Neuronal stem cell (in vitro differentiated cells): ENCODE measurements around the gene ABCA7.
A peak's percentile ranks its signal among the peaks of the same experiment; 100 is the strongest.

Experiments used
- DNase-seq: peaks from one replicate; pipeline ENCODE4 v3.0.0-alpha.2; 2013; ENCODE audit warnings: low spot score
- H2AFZ ChIP-seq: one replicate; pipeline ENCODE4 v1.6.1; 2013; ENCODE audit warnings: mild to moderate bottlenecking, low read length, inconsistent platforms
- H2AK5ac ChIP-seq: 2 replicates; pipeline ENCODE4 v1.6.1; 2013; ENCODE audit warnings: low read depth, mild to moderate bottlenecking, inconsistent platforms, low read length, moderate library complexity, mixed read lengths
- H2BK120ac ChIP-seq: 2 replicates; pipeline ENCODE4 v1.6.1; 2013; ENCODE audit warnings: low read depth, mild to moderate bottlenecking, inconsistent platforms, low read length, moderate library complexity, mixed read lengths
- H2BK12ac ChIP-seq: one replicate; pipeline ENCODE4 v1.6.1; 2013; ENCODE audit warnings: low read length, inconsistent platforms
- H2BK15ac ChIP-seq: 2 replicates; pipeline ENCODE4 v1.6.1; 2013; ENCODE audit warnings: mild to moderate bottlenecking, low read length, inconsistent platforms, mixed read lengths
- H2BK5ac ChIP-seq: one replicate; pipeline ENCODE4 v1.6.1; 2013; ENCODE audit warnings: inconsistent platforms, mild to moderate bottlenecking, low read length, moderate library complexity
- H3K14ac ChIP-seq: one replicate; pipeline ENCODE4 v1.6.1; 2013; ENCODE audit warnings: low read length, inconsistent platforms
- H3K18ac ChIP-seq: 2 replicates; pipeline ENCODE4 v1.6.1; 2013; ENCODE audit warnings: low read length, inconsistent platforms
- H3K23ac ChIP-seq: 2 replicates; pipeline ENCODE4 v1.6.1; 2013; ENCODE audit warnings: low read depth, mild to moderate bottlenecking, mixed read lengths, low read length, inconsistent platforms; ENCODE audit not compliant: poor library complexity
- H3K27ac ChIP-seq: replicated peaks from 3 replicates; pipeline ENCODE4 v1.5.1; 2013; ENCODE audit warnings: low read length, inconsistent platforms
- H3K27me3 ChIP-seq, 3 experiments: 2 replicates each; pipeline ENCODE4 v1.6.1; 2013; ENCODE audit warnings: low read length in 3 of 3, mild to moderate bottlenecking in 2 of 3, inconsistent platforms in 1 of 3, low read depth in 1 of 3, mixed read lengths in 1 of 3, moderate library complexity in 1 of 3; ENCODE audit not compliant: control insufficient read depth in 3 of 3, insufficient read depth in 3 of 3
- H3K36me3 ChIP-seq, 2 donors: replicated peaks in 1 of 2; 2 replicates each; pipeline ENCODE4 v1.6.1; 2013; ENCODE audit warnings: low read length in 2 of 2; ENCODE audit not compliant: control insufficient read depth in 2 of 2, insufficient read depth in 2 of 2
- H3K4ac ChIP-seq: 2 replicates; pipeline ENCODE4 v1.6.1; 2013; ENCODE audit warnings: inconsistent platforms, mild to moderate bottlenecking, low read length, moderate library complexity
- H3K4me1 ChIP-seq, 2 donors: 1 replicate in 1 of 2; 2 replicates in 1 of 2; pipeline ENCODE4 v1.6.1; 2013; ENCODE audit warnings: low read length in 2 of 2, low read depth in 1 of 2; ENCODE audit not compliant: control insufficient read depth in 2 of 2, insufficient read depth in 1 of 2
- H3K4me2 ChIP-seq: one replicate; pipeline ENCODE4 v1.6.1; 2013; ENCODE audit warnings: mild to moderate bottlenecking, low read length, inconsistent platforms; ENCODE audit not compliant: insufficient read depth, poor library complexity, severe bottlenecking
- H3K4me3 ChIP-seq, 2 donors: 2 replicates each; pipeline ENCODE4 v1.5.1; 2013; ENCODE audit warnings: low read length in 2 of 2, mild to moderate bottlenecking in 2 of 2, inconsistent platforms in 1 of 2, moderate library complexity in 1 of 2
- H3K79me1 ChIP-seq: one replicate; pipeline ENCODE4 v1.6.1; 2013; ENCODE audit warnings: low read depth, mild to moderate bottlenecking, inconsistent platforms, low read length, moderate library complexity
- H3K9ac ChIP-seq: one replicate; pipeline ENCODE4 v1.6.1; 2013; ENCODE audit warnings: mild to moderate bottlenecking, low read depth, low read length, inconsistent platforms; ENCODE audit not compliant: poor library complexity
- H3K9me3 ChIP-seq, 2 donors: replicated peaks in 1 of 2; 2 replicates each; pipeline versions ENCODE3 to v1.6.1; 2013; ENCODE audit warnings: low read length in 2 of 2, mild to moderate bottlenecking in 2 of 2, inconsistent platforms in 1 of 2, low read depth in 1 of 2, mixed read lengths in 1 of 2, moderate library complexity in 1 of 2; ENCODE audit not compliant: control insufficient read depth in 2 of 2, insufficient read depth in 1 of 2
- H4K8ac ChIP-seq: one replicate; pipeline ENCODE4 v1.6.1; 2013; ENCODE audit warnings: low read depth, mild to moderate bottlenecking, inconsistent platforms, low read length, moderate library complexity
- H4K91ac ChIP-seq: one replicate; pipeline ENCODE4 v1.6.1; 2013; ENCODE audit warnings: low read length, low read depth, mild to moderate bottlenecking, inconsistent platforms; ENCODE audit not compliant: poor library complexity
- WGBS, 2 donors: extraction: QIAGEN DNeasy Blood & Tissue Kit; methylation state at CpG; one replicate each; pipeline ENCODE4 v1.1.7; 2013; ENCODE audit warnings: missing lambda C conversion rate in 2 of 2, mixed read lengths in 1 of 2; ENCODE audit not compliant: insufficient read length in 2 of 2, insufficient replicate concordance in 1 of 2; ENCODE audit errors: extremely low coverage in 2 of 2; 5-methylcytosine and 5-hydroxymethylcytosine counted together

ABCA7 gene

GRCh38 chr19:1013218-1013617, 26.7 kb upstream of the ABCA7 start:
- H2AK5ac ChIP-seq: no peak overlapping the region
- no peak overlapping the region for H3K4me3 ChIP-seq
- peaks cover 14 to 22% of the 10 kb centered on the region in 2 donors for H3K4me1 ChIP-seq
- no peak overlapping the region for H3K23ac ChIP-seq
- DNase-seq: no peak
- peak overlapping the region; percentile 24 for H2BK5ac ChIP-seq
- peaks cover 30 to 50% of the 10 kb centered on the region in 2 donors for H3K36me3 ChIP-seq
- peak overlapping the region; percentile 21 for H3K9ac ChIP-seq
- H2AFZ ChIP-seq: no peak overlapping the region
- H3K79me1 ChIP-seq: peaks cover 48% of the 10 kb centered on the region
- H4K91ac ChIP-seq: no peak overlapping the region
- WGBS, 2 donors: no CpG with 5 or more reads among the region's 10 CpGs
- H2BK120ac ChIP-seq: no peak overlapping the region
- H3K27me3 ChIP-seq: no peaks in the 10 kb centered on the region
- H4K8ac ChIP-seq: no peak overlapping the region
- H3K14ac ChIP-seq: no peak overlapping the region
- H3K4me2 ChIP-seq: no peak overlapping the region
- H3K4ac ChIP-seq: no peak overlapping the region
- no peak overlapping the region for H2BK12ac ChIP-seq
- H3K9me3 ChIP-seq: no peaks in the 10 kb centered on the region
- H3K27ac ChIP-seq: no peak overlapping the region
- H2BK15ac ChIP-seq: no peak overlapping the region
- no peak overlapping the region for H3K18ac ChIP-seq

GRCh38 chr19:1014161-1015060, 25.5 kb upstream of the ABCA7 start:
- peak overlapping the region; percentile 71 for H3K14ac ChIP-seq

GRCh38 chr19:1015061-1015781, 24.7 kb upstream of the ABCA7 start:
- Histone ChIP-seq H3K36me3 (peaks cover 23 to 49% of the 10 kb centered on the region in 2 donors), H2BK15ac (peak overlapping the region; percentile 6), H3K18ac (peak overlapping the region; percentile 33), H4K8ac (no peak overlapping the region), H3K4me1 (peaks cover 24 to 33% of the 10 kb centered on the region in 2 donors), H2AFZ (no peak overlapping the region), H3K27ac (no peak overlapping the region), H2BK12ac (no peak overlapping the region), H2AK5ac (peak overlapping the region; percentile 36), H2BK120ac (no peak overlapping the region), H3K4me3 (no peak overlapping the region), H3K4me2 (no peak overlapping the region), H4K91ac (no peak overlapping the region), H3K27me3 (no peaks in the 10 kb centered on the region), H3K79me1 (peaks cover 61% of the 10 kb centered on the region), H2BK5ac (peak overlapping the region; percentile 78), H3K4ac (no peak overlapping the region), H3K9ac (peak overlapping the region; percentile 75), H3K23ac (peak overlapping the region; percentile 65), H3K14ac (no peak overlapping the region), H3K9me3 (no peaks in the 10 kb centered on the region)
- no CpG with 5 or more reads among the region's 29 CpGs for WGBS, 2 donors
- DNase-seq: no peak

More at GRCh38 chr19:1014161-1015060, 25.5 kb upstream of the ABCA7 start:
- Histone ChIP-seq H2AK5ac (peak overlapping the region; percentile 32), H3K79me1 (peaks cover 53% of the 10 kb centered on the region), H3K4me3 (no peak overlapping the region), H2AFZ (no peak overlapping the region), H3K4me1 (peaks cover 16 to 28% of the 10 kb centered on the region in 2 donors), H2BK15ac (no peak overlapping the region), H4K91ac (no peak overlapping the region), H3K4me2 (no peak overlapping the region), H3K9me3 (no peaks in the 10 kb centered on the region), H2BK120ac (no peak overlapping the region), H3K27ac (no peak overlapping the region), H3K36me3 (peaks cover 27 to 57% of the 10 kb centered on the region in 2 donors), H4K8ac (no peak overlapping the region), H3K18ac (no peak overlapping the region), H2BK12ac (no peak overlapping the region), H2BK5ac (no peak overlapping the region), H3K23ac (peak overlapping the region; percentile 85), H3K4ac (no peak overlapping the region), H3K9ac (no peak overlapping the region), H3K27me3 (no peaks in the 10 kb centered on the region)
- DNase-seq: no peak
- WGBS, 2 donors: no CpG with 5 or more reads among the region's 49 CpGs
